ENCODE results near the gene CNR2. TPM values are rescaled to one million over a fixed set of nuclear protein-coding genes. Genes with fewer than 3 reads are reported as not detected.
A peak's percentile ranks its signal among the peaks of the same experiment; 100 is the strongest.

The CNR2 gene
- polyA plus RNA-seq (2012; ENCODE audit: insufficient read length, low read depth), result not detected

GRCh38 chr1:23913212-23913880 lies at the start of gene CNR2:
Gene CNR2, minus strand, starts transcription at chr1:23913362. Its CDS starts 37,745 bp downstream, at chr1:23875617.
- no peak for TF ChIP-seq SIN3A (IDR thresholded peaks at IDR 0.05; ENCODE audit: borderline replicate concordance, insufficient read depth, low read length)
- TF ChIP-seq REST (IDR thresholded peaks at IDR 0.05; ENCODE audit: insufficient read depth in 1 of 2, low read depth in 2 of 2, low read length in 2 of 2), result no peak

GRCh38 chr1:23960291-23961020 lies 47.3 kb upstream of the CNR2 start:
- TF ChIP-seq TAF1 (IDR thresholded peaks at IDR 0.05; ENCODE audit: borderline replicate concordance, insufficient read depth, low read length) (no peak), POLR2AphosphoS5 (IDR thresholded peaks at IDR 0.05; ENCODE audit: low read depth, low read length) (no peak), REST (IDR thresholded peaks at IDR 0.05; ENCODE audit: insufficient read depth in 1 of 2, low read depth in 2 of 2, low read length in 2 of 2) (no peak), FOXP2 (optimal IDR thresholded peaks at IDR 0.05; ENCODE audit: borderline replicate concordance, extremely low read depth, extremely low read length, insufficient read depth) (no peak), SIN3A (IDR thresholded peaks at IDR 0.05; ENCODE audit: borderline replicate concordance, insufficient read depth, low read length) (no peak)

GRCh38 chr1:23959461-23960290 lies 46.5 kb upstream of the CNR2 start, which contains the start of gene PNRC2:
Gene PNRC2, plus strand, starts transcription at chr1:23959828. Its CDS starts 1,630 bp downstream, at chr1:23961458.
- no peak; a peak in 1 of 4 replicates for TF ChIP-seq REST (IDR thresholded peaks at IDR 0.05; ENCODE audit: insufficient read depth in 1 of 2, low read depth in 2 of 2, low read length in 2 of 2)
- TF ChIP-seq POLR2AphosphoS5 (IDR thresholded peaks at IDR 0.05; ENCODE audit: low read depth, low read length), result peak; percentile 90
- no peak for TF ChIP-seq FOXP2 (optimal IDR thresholded peaks at IDR 0.05; ENCODE audit: borderline replicate concordance, extremely low read depth, extremely low read length, insufficient read depth)
- no peak for TF ChIP-seq SIN3A (IDR thresholded peaks at IDR 0.05; ENCODE audit: borderline replicate concordance, insufficient read depth, low read length)
- TF ChIP-seq TAF1 (IDR thresholded peaks at IDR 0.05; ENCODE audit: borderline replicate concordance, insufficient read depth, low read length), result peak; percentile 95

GRCh38 chr1:23958810-23959460 lies 45.8 kb upstream of the CNR2 start:
- TF ChIP-seq FOXP2 (optimal IDR thresholded peaks at IDR 0.05; ENCODE audit: borderline replicate concordance, extremely low read depth, extremely low read length, insufficient read depth), result no peak
- TF ChIP-seq POLR2AphosphoS5 (IDR thresholded peaks at IDR 0.05; ENCODE audit: low read depth, low read length), result no peak
- TF ChIP-seq TAF1 (IDR thresholded peaks at IDR 0.05; ENCODE audit: borderline replicate concordance, insufficient read depth, low read length), result peak; percentile 25; the same call in 1 of the 2 replicates

GRCh38 chr1:23957096-23957495 lies 43.9 kb upstream of the CNR2 start:
- no peak for TF ChIP-seq REST (IDR thresholded peaks at IDR 0.05; ENCODE audit: insufficient read depth in 1 of 2, low read depth in 2 of 2, low read length in 2 of 2)
- TF ChIP-seq FOXP2 (optimal IDR thresholded peaks at IDR 0.05; ENCODE audit: borderline replicate concordance, extremely low read depth, extremely low read length, insufficient read depth), result no peak
- TF ChIP-seq TAF1 (IDR thresholded peaks at IDR 0.05; ENCODE audit: borderline replicate concordance, insufficient read depth, low read length), result no peak
- TF ChIP-seq POLR2AphosphoS5 (IDR thresholded peaks at IDR 0.05; ENCODE audit: low read depth, low read length), result no peak
- TF ChIP-seq SIN3A (IDR thresholded peaks at IDR 0.05; ENCODE audit: borderline replicate concordance, insufficient read depth, low read length), result no peak
